Uterus (tissue), 2 donors: Measurements from ENCODE around the gene INO80.

ENCODE experiments used
- CTCF ChIP-seq, 4 experiments: fragments of 200-600 bp in 2 of 4; fragments of 450-650 bp in 2 of 4; sonication (generic) in 2 of 4; IDR thresholded peaks; one replicate each; pipeline ENCODE4 v1.5.1; 2016 to 2019; ENCODE audit warnings: antibody characterized with exemption in 4 of 4, mild to moderate bottlenecking in 2 of 4, moderate library complexity in 1 of 4
- POLR2A ChIP-seq, 2 donors: fragments of 450-650 bp; IDR thresholded peaks; one replicate each; pipeline ENCODE4 v1.6.1; 2016; ENCODE audit warnings: antibody characterized with exemption in 2 of 2, mild to moderate bottlenecking in 1 of 2, moderate library complexity in 1 of 2

- TF ChIP-seq POLR2A (IDR thresholded peaks at IDR 0.05) (no peak), CTCF (IDR thresholded peaks at IDR 0.05) (no peak)
Measured at GRCh38 chr15:41102854-41103253, 13.2 kb downstream of the INO80 start.
